Measurements from ENCODE around the gene GTF3C4.

DNA sequence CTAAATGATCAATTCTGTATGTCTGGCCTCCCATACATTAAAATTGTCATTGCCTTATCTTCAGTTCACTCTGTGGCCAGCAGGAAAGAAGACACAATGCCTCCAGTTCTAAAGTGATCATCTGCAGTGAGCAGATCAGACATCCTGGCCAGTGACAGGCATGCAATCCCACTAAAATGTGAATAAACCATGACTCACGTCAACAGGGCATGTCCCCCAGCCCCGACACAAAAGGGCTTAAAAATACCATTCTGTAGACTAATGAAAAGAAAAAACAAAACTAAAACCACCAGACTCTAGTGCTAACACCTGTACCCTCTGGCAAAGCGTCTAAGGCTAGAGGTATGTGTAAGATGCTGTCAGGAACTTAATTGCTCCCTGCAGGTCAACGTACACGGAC lies 39.0 kb upstream of the GTF3C4 start:
- TF ChIP-seq GATA2 (IDR thresholded peaks at IDR 0.05; ENCODE audit: low read depth, low read length) (no peak), GATA3 (IDR thresholded peaks at IDR 0.05; ENCODE audit: low read depth, low read length) (no peak)

All from SH-SY5Y (cell line).